HepG2 (cell line): ENCODE measurements around the gene BARX2. TPM values are rescaled to one million over a fixed set of nuclear protein-coding genes. Genes with fewer than 3 reads are reported as not detected.

Experiments
- ATAC-seq: fragments of 200-7000 bp; cut with Tn5 transposase; 3 replicates; pipeline ENCODE4 v1.9.1; 2020; ENCODE audit warnings: mild to moderate bottlenecking, moderate library complexity
- BruUV-seq: library from RNA; stranded (reverse); fragments of 400-500 nt; replicated peaks from 2 replicates; lab custom pipeline; 2021; lab: Mats Ljungman, UMichigan
- CTCF ChIA-PET: fragments of 300-600 bp; formaldehyde crosslinking; extraction: SDS; loops from one replicate; lab custom pipeline; 2021; ENCODE audit warnings: low total read pairs, inconsistent platforms, low intra/inter-chr PET ratio; lab: Yijun Ruan, JAX
- POLR2A ChIA-PET: fragments of 350-600 bp; sonication (Branson Sonifier 250); formaldehyde crosslinking; loops from one replicate; lab custom pipeline; 2020; ENCODE audit warnings: antibody characterized with exemption, inconsistent platforms; lab: Yijun Ruan, JAX
- DNase-seq: peaks from one replicate; pipeline ENCODE4 v3.0.0-alpha.2; 2015; ENCODE audit warnings: low spot score
- FAIRE-seq: peaks from 3 replicates; lab custom pipeline; 2011; peaks lifted over from hg19 to GRCh38; lab: Jason Lieb, UNC
- H2AFZ ChIP-seq: one replicate; pipeline ENCODE4 v1.6.1; 2011; ENCODE audit warnings: low read length, inconsistent platforms
- H3K27ac ChIP-seq: fragments of 300-600 bp; 3 replicates; pipeline ENCODE4 v1.8.0; 2011; ENCODE audit warnings: mixed run types, mild to moderate bottlenecking, mixed read lengths, low read length, inconsistent platforms; ENCODE audit not compliant: insufficient read depth; ENCODE audit errors: extremely low read length
- H3K27me3 ChIP-seq, 2 experiments: fragments of 200-600 bp in 1 of 2; 2 replicates in 1 of 2; 3 replicates in 1 of 2; pipeline versions ENCODE4 v1.6.0 to v1.8.0; 2011; ENCODE audit warnings: low read length in 2 of 2, mild to moderate bottlenecking in 2 of 2, moderate library complexity in 2 of 2, inconsistent platforms in 1 of 2; ENCODE audit not compliant: insufficient read depth in 2 of 2, control insufficient read depth in 1 of 2
- H3K36me3 ChIP-seq, 2 experiments: fragments of 200-600 bp in 1 of 2; replicated peaks in 1 of 2; 2 replicates in 1 of 2; 3 replicates in 1 of 2; pipeline versions ENCODE4 v1.5.1 to v1.8.0; 2011; ENCODE audit warnings: low read length in 2 of 2, inconsistent platforms in 1 of 2; ENCODE audit not compliant: insufficient read depth in 2 of 2, control insufficient read depth in 1 of 2
- H3K4me1 ChIP-seq: 2 replicates; pipeline ENCODE4 v1.5.1; 2012; ENCODE audit warnings: low read length, inconsistent platforms; ENCODE audit not compliant: insufficient read depth
- H3K4me2 ChIP-seq: 2 replicates; pipeline ENCODE4 v1.6.0; 2011; ENCODE audit warnings: low read depth, low read length, inconsistent platforms
- H3K4me3 ChIP-seq, 3 experiments: fragments of 200-600 bp in 1 of 3; sonication (generic), shearing (Covaris generic) in 1 of 3; replicated peaks in 1 of 3; 2 replicates each; pipeline ENCODE4 v1.5.1; 2011 to 2016; ENCODE audit warnings: low read length in 3 of 3, inconsistent platforms in 2 of 3, low read depth in 2 of 3, mild to moderate bottlenecking in 2 of 3, control low read depth in 1 of 3, mixed read lengths in 1 of 3; ENCODE audit not compliant: insufficient read depth in 1 of 3
- H3K79me2 ChIP-seq: one replicate; pipeline ENCODE4 v1.6.1; 2011; ENCODE audit warnings: low read length, inconsistent platforms; ENCODE audit not compliant: insufficient read depth
- H3K9ac ChIP-seq: 2 replicates; pipeline ENCODE4 v1.6.0; 2011; ENCODE audit warnings: mild to moderate bottlenecking, low read depth, low read length, inconsistent platforms; ENCODE audit not compliant: insufficient read depth
- H3K9me3 ChIP-seq: 2 replicates; pipeline ENCODE4 v1.5.1; 2012; ENCODE audit warnings: mild to moderate bottlenecking, low read length
- H4K20me1 ChIP-seq: 2 replicates; pipeline ENCODE4 v1.6.0; 2011; ENCODE audit warnings: inconsistent platforms, mild to moderate bottlenecking, low read length, moderate library complexity; ENCODE audit not compliant: insufficient read depth
- BRD4 ChIP-seq: sonication (generic); formaldehyde crosslinking; IDR thresholded peaks from 2 replicates; pipeline ENCODE4 v1.4.0; 2020; ENCODE audit warnings: missing genetic modification reagents
- CENPX ChIP-seq: sonication (generic); formaldehyde crosslinking; IDR thresholded peaks from 2 replicates; pipeline ENCODE4 v1.9.0; 2021; ENCODE audit warnings: mild to moderate bottlenecking, missing genetic modification reagents, moderate library complexity
- MAFF ChIP-seq: IDR thresholded peaks from 2 replicates; pipeline ENCODE4 v1.6.1; 2011; ENCODE audit warnings: low read depth, low read length, improper control_type of control experiment
- MAFK ChIP-seq, 2 experiments: IDR thresholded peaks in 1 of 2; conservative IDR thresholded peaks in 1 of 2; 2 replicates each; pipeline ENCODE4 v1.6.1; 2011; ENCODE audit warnings: improper control_type of control experiment in 2 of 2, low read length in 2 of 2
- MXI1 ChIP-seq: IDR thresholded peaks from 3 replicates; pipeline ENCODE4 v1.6.1; 2012; ENCODE audit warnings: low read depth, low read length, inconsistent platforms, borderline replicate concordance
- ZBTB34 ChIP-seq: sonication (generic); formaldehyde crosslinking; IDR thresholded peaks from 2 replicates; pipeline ENCODE4 v1.8.0; 2022; ENCODE audit warnings: mild to moderate bottlenecking, missing genetic modification reagents
- ZBTB7B ChIP-seq: sonication (generic); formaldehyde crosslinking; IDR thresholded peaks from 2 replicates; pipeline ENCODE4 v1.4.0; 2020; ENCODE audit warnings: missing genetic modification reagents
- ZNF101 ChIP-seq: sonication (generic); formaldehyde crosslinking; IDR thresholded peaks from 2 replicates; pipeline ENCODE4 v1.4.0; 2020; ENCODE audit warnings: mild to moderate bottlenecking, low read depth, missing genetic modification reagents, borderline replicate concordance
- ZNF782 ChIP-seq: sonication (generic); formaldehyde crosslinking; IDR thresholded peaks from 2 replicates; pipeline ENCODE4 v1.4.0; 2020; ENCODE audit warnings: missing genetic modification reagents, mild to moderate bottlenecking, borderline replicate concordance
- ZNF878 ChIP-seq: sonication (generic); formaldehyde crosslinking; IDR thresholded peaks from 2 replicates; pipeline ENCODE4 v1.8.1; 2023; ENCODE audit warnings: mild to moderate bottlenecking, missing genetic modification reagents, moderate library complexity
- WGBS: methylation state at CpG from one replicate; pipeline ENCODE4 v1.1.6; 2017; ENCODE audit warnings: low lambda C conversion rate; 5-methylcytosine and 5-hydroxymethylcytosine counted together
- in situ Hi-C: cut with HindIII; loops from 2 replicates; pipeline ENCODE4 v1.10.0; 2017; ENCODE audit warnings: low pct_unique_long_range_greater_than_20kb; ENCODE audit not compliant: extremely low pct_ligation_motif_present
- intact Hi-C: fragments of 100-400 bp; cut with micrococcal nuclease; formaldehyde crosslinking; loops from one replicate; pipeline ENCODE4 v1.10.0; 2022; ENCODE audit not compliant: unreplicated experiment
- polyA plus RNA-seq, 8 experiments: library from polyadenylated mRNA; depleted of rRNA in 3 of 8; stranded (reverse) in 7 of 8; unstranded in 1 of 8; fragments of >200 nt; fragmentation: Illumina TruSeq in 4 of 8; extraction: Trizol in 4 of 8; gene quantifications; 2 replicates each; pipeline versions ENCODE4 v1.2.1 to v1.2.3, GENCODE V29; 2011 to 2016; ENCODE audit warnings: low read depth in 4 of 8, missing spikeins in 1 of 8, mixed read lengths in 1 of 8; ENCODE audit not compliant: insufficient read depth in 1 of 8
- total RNA-seq, 5 experiments: library from RNA; depleted of rRNA; stranded (reverse); fragments of >200 nt; fragmentation: Illumina TruSeq; extraction: Trizol; gene quantifications; 2 replicates each; pipeline ENCODE4 v1.2.3, GENCODE V29; 2016; ENCODE audit warnings: low read depth in 1 of 5
- TF ChIP-seq, protein P1 (sequence below): sonication (generic); formaldehyde crosslinking; IDR thresholded peaks from 2 replicates; pipeline ENCODE4 v1.4.0; 2020; ENCODE audit warnings: mild to moderate bottlenecking, missing genetic modification reagents
- TF ChIP-seq, protein P2 (sequence below): sonication (generic); formaldehyde crosslinking; IDR thresholded peaks from 2 replicates; pipeline ENCODE4 v1.5.0; 2020; ENCODE audit warnings: missing genetic modification reagents, mild to moderate bottlenecking, borderline replicate concordance
- TF ChIP-seq, protein P3 (sequence below): IDR thresholded peaks from 2 replicates; pipeline ENCODE4 v1.6.1; 2016; ENCODE audit warnings: missing compliant biosample characterization, missing genetic modification reagents, borderline replicate concordance

The BARX2 gene
- total and polyA plus RNA-seq, 2 of the 13 experiments (the other 11 are each of a cell fraction or from before 2014, with no cell fraction given) = not detected

GRCh38 chr11:129384415-129384814 is 8.8 kb downstream of the BARX2 start:
- Histone ChIP-seq H2AFZ (no peak overlapping the region), H3K36me3 (no peaks in the 10 kb centered on the region), H4K20me1 (no peaks in the 10 kb centered on the region), H3K4me3 (no peak overlapping the region), H3K4me2 (no peak overlapping the region), H3K27me3 (peaks cover 2 to 31% of the 10 kb centered on the region in 2 experiments; a peak in 3 of 5 replicates), H3K27ac (no peak overlapping the region), H3K4me1 (no peaks in the 10 kb centered on the region), H3K9ac (no peak overlapping the region), H3K79me2 (no peaks in the 10 kb centered on the region), H3K9me3 (no peaks in the 10 kb centered on the region)
- 9% methylated on average over 3 of the region's 3 CpGs for WGBS
- in situ Hi-C loops (no loop called here), intact Hi-C loops (no loop called here)
- ATAC-seq = no peak
- ChIA-PET POLR2A (no interaction called here), CTCF (no interaction called here)
- peak; percentile 74 to 83 for TF ChIP-seq MAFK (conservative IDR thresholded peaks at IDR 0.05 in 1 of 2, IDR thresholded peaks at IDR 0.05 in 1 of 2; ENCODE audit: low read length in 2 of 2)
- TF ChIP-seq ZNF878 (CRISPR knock-in tag) = no peak
- TF ChIP-seq MAFF = peak; percentile 73
- DNase-seq = no peak
- BruUV-seq = no TSS peak
- FAIRE-seq = no peak

DNA sequence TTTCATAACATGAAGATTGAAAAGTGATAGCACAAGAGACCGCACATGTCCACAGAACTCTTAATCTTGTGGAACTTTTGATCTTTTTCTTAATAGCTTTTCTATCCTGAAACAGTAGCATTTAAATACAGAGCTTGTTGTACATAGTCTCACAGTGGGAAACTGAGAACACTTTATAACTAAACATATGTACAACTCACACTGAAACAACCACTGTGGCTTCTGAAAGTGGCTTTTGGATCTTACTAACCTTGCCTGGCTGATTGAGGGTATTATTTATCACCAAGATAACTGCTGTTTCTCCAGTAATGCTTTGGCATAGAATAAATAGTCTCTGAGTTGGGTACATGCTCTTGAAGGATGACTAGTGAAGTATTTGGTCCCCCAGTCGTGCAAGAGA is 10.2 kb downstream of the BARX2 start:
- Histone ChIP-seq H3K36me3 (no peaks in the 10 kb centered on the region), H3K9me3 (no peaks in the 10 kb centered on the region), H3K27ac (no peak overlapping the region), H3K4me2 (no peak overlapping the region), H3K79me2 (no peaks in the 10 kb centered on the region), H3K4me3 (no peak overlapping the region), H4K20me1 (no peaks in the 10 kb centered on the region), H3K9ac (no peak overlapping the region), H3K4me1 (no peaks in the 10 kb centered on the region), H2AFZ (no peak overlapping the region), H3K27me3 (peaks cover 2 to 21% of the 10 kb centered on the region in 2 experiments; a peak in 3 of 5 replicates)
- no TSS peak for BruUV-seq
- TF ChIP-seq CENPX (CRISPR knock-in tag) (no peak), ZBTB34 (CRISPR knock-in tag) (no peak), ZNF101 (CRISPR knock-in tag) (no peak), BRD4 (CRISPR knock-in tag) (no peak), ZBTB7B (CRISPR knock-in tag) (no peak), ZNF782 (CRISPR knock-in tag) (no peak), MXI1 (no peak)
- TF ChIP-seq, protein P1, sequence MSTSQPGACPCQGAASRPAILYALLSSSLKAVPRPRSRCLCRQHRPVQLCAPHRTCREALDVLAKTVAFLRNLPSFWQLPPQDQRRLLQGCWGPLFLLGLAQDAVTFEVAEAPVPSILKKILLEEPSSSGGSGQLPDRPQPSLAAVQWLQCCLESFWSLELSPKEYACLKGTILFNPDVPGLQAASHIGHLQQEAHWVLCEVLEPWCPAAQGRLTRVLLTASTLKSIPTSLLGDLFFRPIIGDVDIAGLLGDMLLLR (CRISPR knock-in tag) = no peak
- TF ChIP-seq, protein P2, sequence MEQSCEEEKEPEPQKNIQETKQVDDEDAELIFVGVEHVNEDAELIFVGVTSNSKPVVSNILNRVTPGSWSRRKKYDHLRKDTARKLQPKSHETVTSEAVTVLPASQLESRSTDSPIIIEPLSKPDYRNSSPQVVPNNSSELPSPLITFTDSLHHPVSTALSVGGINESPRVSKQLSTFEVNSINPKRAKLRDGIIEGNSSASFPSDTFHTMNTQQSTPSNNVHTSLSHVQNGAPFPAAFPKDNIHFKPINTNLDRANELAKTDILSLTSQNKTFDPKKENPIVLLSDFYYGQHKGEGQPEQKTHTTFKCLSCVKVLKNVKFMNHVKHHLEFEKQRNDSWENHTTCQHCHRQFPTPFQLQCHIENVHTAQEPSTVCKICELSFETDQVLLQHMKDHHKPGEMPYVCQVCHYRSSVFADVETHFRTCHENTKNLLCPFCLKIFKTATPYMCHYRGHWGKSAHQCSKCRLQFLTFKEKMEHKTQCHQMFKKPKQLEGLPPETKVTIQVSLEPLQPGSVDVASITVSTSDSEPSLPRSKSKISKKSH (CRISPR knock-in tag) = no peak
- TF ChIP-seq, protein P3, sequence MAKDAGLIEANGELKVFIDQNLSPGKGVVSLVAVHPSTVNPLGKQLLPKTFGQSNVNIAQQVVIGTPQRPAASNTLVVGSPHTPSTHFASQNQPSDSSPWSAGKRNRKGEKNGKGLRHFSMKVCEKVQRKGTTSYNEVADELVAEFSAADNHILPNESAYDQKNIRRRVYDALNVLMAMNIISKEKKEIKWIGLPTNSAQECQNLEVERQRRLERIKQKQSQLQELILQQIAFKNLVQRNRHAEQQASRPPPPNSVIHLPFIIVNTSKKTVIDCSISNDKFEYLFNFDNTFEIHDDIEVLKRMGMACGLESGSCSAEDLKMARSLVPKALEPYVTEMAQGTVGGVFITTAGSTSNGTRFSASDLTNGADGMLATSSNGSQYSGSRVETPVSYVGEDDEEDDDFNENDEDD = no peak
- ChIA-PET CTCF (no interaction called here), POLR2A (no interaction called here)
- no peak for ATAC-seq
- no peak for FAIRE-seq
- DNase-seq = no peak
- intact Hi-C loops (no loop called here), in situ Hi-C loops (no loop called here)
- WGBS = 5% methylated on average over 2 of the region's 2 CpGs
